Neural cell (in vitro differentiated cells): ENCODE measurements around the gene ZSWIM8. TPM values are rescaled to one million over a fixed set of nuclear protein-coding genes. Genes with fewer than 3 reads are reported as not detected.

ENCODE experiments used
- H2AFZ ChIP-seq: fragments of 200-600, 300-800 bp; sonication (generic), shearing (Covaris generic); 2 replicates; pipeline ENCODE4 v1.6.0; 2014; ENCODE audit warnings: low read depth, mild to moderate bottlenecking, antibody characterized with exemption, low read length, moderate library complexity
- H3F3A ChIP-seq: fragments of 200-600 bp; shearing (Covaris generic); 2 replicates; pipeline ENCODE4 v1.6.1; 2016; ENCODE audit warnings: mild to moderate bottlenecking, moderate library complexity, mixed read lengths, antibody characterized with exemption, low read length; ENCODE audit not compliant: insufficient read depth, poor library complexity, severe bottlenecking
- H3K27ac ChIP-seq: fragments of 200-600, 300-800 bp; sonication (generic), shearing (Covaris generic); 2 replicates; pipeline ENCODE4 v1.5.1; 2014; ENCODE audit warnings: mild to moderate bottlenecking, low read length, moderate library complexity
- H3K27me3 ChIP-seq: fragments of 300-800, 200-600 bp; sonication (generic), shearing (Covaris generic); 2 replicates; pipeline ENCODE4 v1.6.0; 2014; ENCODE audit warnings: mild to moderate bottlenecking, low read depth, low read length, moderate library complexity; ENCODE audit not compliant: insufficient read depth
- H3K36me3 ChIP-seq: fragments of 300-800, 200-600 bp; sonication (generic), shearing (Covaris generic); 2 replicates; pipeline ENCODE4 v1.5.1; 2014; ENCODE audit warnings: mild to moderate bottlenecking, antibody characterized with exemption, low read length, moderate library complexity; ENCODE audit not compliant: insufficient read depth
- H3K4me2 ChIP-seq: fragments of 300-800, 200-600 bp; sonication (generic), shearing (Covaris generic); 2 replicates; pipeline ENCODE4 v1.6.0; 2014; ENCODE audit warnings: mild to moderate bottlenecking, low read length
- H3K4me3 ChIP-seq: fragments of 300-800, 200-600 bp; sonication (generic), shearing (Covaris generic); 2 replicates; pipeline ENCODE4 v1.5.1; 2014; ENCODE audit warnings: mild to moderate bottlenecking, low read length, moderate library complexity
- H3K79me2 ChIP-seq: fragments of 200-600 bp; shearing (Covaris generic); replicated peaks from 2 replicates; pipeline ENCODE4 v1.6.0; 2014; ENCODE audit warnings: mild to moderate bottlenecking, low read length, moderate library complexity; ENCODE audit not compliant: insufficient read depth
- H3K9ac ChIP-seq: fragments of 300-800, 200-600 bp; sonication (generic), shearing (Covaris generic); 2 replicates; pipeline ENCODE4 v1.6.1; 2016; ENCODE audit warnings: mild to moderate bottlenecking, low read length, mixed read lengths
- H3K9me2 ChIP-seq: fragments of 200-600 bp; shearing (Covaris generic); 2 replicates; pipeline ENCODE4 v1.6.1; 2016; ENCODE audit warnings: mild to moderate bottlenecking, low read length, mixed read lengths; ENCODE audit not compliant: insufficient read depth
- H3K9me3 ChIP-seq: fragments of 200-600, 300-800 bp; sonication (generic), shearing (Covaris generic); 2 replicates; pipeline ENCODE4 v1.6.1; 2016; ENCODE audit warnings: mild to moderate bottlenecking, mixed run types, low read length, moderate library complexity, mixed read lengths
- H4K20me1 ChIP-seq: fragments of 200-600 bp; shearing (Covaris generic); 2 replicates; pipeline ENCODE4 v1.6.1; 2016; ENCODE audit warnings: mild to moderate bottlenecking, mixed run types; ENCODE audit not compliant: insufficient read depth
- EP300 ChIP-seq: fragments of 450-650 bp; conservative IDR thresholded peaks from 2 replicates; pipeline ENCODE4 v1.6.1; 2014; ENCODE audit warnings: antibody characterized with exemption, mild to moderate bottlenecking, moderate library complexity; ENCODE audit not compliant: poor library complexity, severe bottlenecking
- EZH2 ChIP-seq: fragments of 200-600, 300-800 bp; shearing (Covaris generic), sonication (generic); IDR thresholded peaks from 2 replicates; pipeline ENCODE4 v1.6.1; 2014; ENCODE audit warnings: antibody characterized with exemption, low read length, borderline replicate concordance, mild to moderate bottlenecking; ENCODE audit not compliant: insufficient read depth, poor library complexity, severe bottlenecking
- MXI1 ChIP-seq: fragments of 450-650 bp; conservative IDR thresholded peaks from 2 replicates; pipeline ENCODE4 v1.6.1; 2014; ENCODE audit warnings: antibody characterized with exemption, mild to moderate bottlenecking; ENCODE audit not compliant: poor library complexity, severe bottlenecking
- POLR2AphosphoS5 ChIP-seq: IDR thresholded peaks from 2 replicates; pipeline ENCODE4 v1.6.1; 2012
- RAD21 ChIP-seq: fragments of 450-650 bp; conservative IDR thresholded peaks from 2 replicates; pipeline ENCODE4 v1.6.1; 2014; ENCODE audit warnings: antibody characterized with exemption, mild to moderate bottlenecking, moderate library complexity
- SMC3 ChIP-seq: fragments of 450-650 bp; conservative IDR thresholded peaks from 2 replicates; pipeline ENCODE4 v1.6.1; 2014; ENCODE audit warnings: antibody characterized with exemption, mild to moderate bottlenecking, moderate library complexity; ENCODE audit not compliant: poor library complexity
- TAF1 ChIP-seq: IDR thresholded peaks from 2 replicates; pipeline ENCODE4 v1.6.1; 2012; ENCODE audit warnings: low read depth
- polyA plus RNA-seq: library from polyadenylated mRNA; depleted of rRNA; stranded (reverse); fragments of >200 nt; gene quantifications from 2 replicates; pipeline ENCODE4 v1.2.3, GENCODE V29; 2014
- TF ChIP-seq, protein P1 (sequence below): fragments of 450-650 bp; IDR thresholded peaks from 2 replicates; pipeline ENCODE4 v1.5.1; 2014; ENCODE audit warnings: antibody characterized with exemption, mild to moderate bottlenecking, moderate library complexity; ENCODE audit not compliant: poor library complexity, severe bottlenecking
- TF ChIP-seq, protein P2 (sequence below): IDR thresholded peaks from 2 replicates; pipeline ENCODE4 v1.6.1; 2012; ENCODE audit warnings: borderline replicate concordance

Gene ZSWIM8
- polyA plus RNA-seq, 1 donor from 2014 or later = 69.1 TPM

DNA sequence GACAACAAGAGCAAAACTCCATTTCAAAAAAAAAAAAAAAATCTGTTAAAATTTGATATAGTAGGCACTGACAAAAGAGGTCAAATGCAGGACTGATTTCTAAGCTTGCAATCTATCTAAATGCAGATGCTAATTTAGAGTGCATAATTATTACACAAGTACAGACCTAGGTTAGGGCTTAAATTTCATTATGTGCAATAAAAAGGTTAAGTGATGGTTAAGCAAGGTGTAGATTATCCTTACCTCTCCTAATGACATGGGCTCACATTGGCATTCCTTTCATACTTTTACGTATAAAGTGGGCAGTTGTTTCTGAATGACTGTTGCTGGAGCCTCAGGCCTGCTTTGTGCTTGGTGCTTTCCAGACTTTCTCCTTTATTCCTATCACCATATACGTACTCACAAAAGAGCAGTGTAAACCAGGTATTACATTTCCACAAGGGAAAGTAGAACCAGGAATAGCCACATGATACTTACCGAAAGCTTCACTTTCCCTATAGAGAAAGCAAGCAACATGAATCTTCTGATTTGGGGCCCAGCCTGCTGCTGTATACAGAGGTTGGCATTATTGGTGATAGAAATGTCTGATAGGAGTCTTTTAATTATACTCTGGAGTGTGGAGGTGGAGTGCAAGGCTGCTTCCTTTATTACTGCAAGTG lies 5.7 kb upstream of the ZSWIM8 start:
- Histone ChIP-seq H3K27ac (no peak overlapping the region), H3K4me3 (no peak overlapping the region), H3K79me2 (peaks cover 47% of the 10 kb centered on the region), H3K36me3 (no peaks in the 10 kb centered on the region), H3K27me3 (no peaks in the 10 kb centered on the region), H3K9me2 (no peaks in the 10 kb centered on the region), H3K9ac (no peak overlapping the region), H4K20me1 (no peaks in the 10 kb centered on the region), H3K9me3 (no peaks in the 10 kb centered on the region), H2AFZ (no peak overlapping the region), H3K4me2 (no peak overlapping the region), H3F3A (no peaks in the 10 kb centered on the region)
- TF ChIP-seq EP300 = no peak
- TF ChIP-seq POLR2AphosphoS5 = no peak
- TF ChIP-seq, protein P1, sequence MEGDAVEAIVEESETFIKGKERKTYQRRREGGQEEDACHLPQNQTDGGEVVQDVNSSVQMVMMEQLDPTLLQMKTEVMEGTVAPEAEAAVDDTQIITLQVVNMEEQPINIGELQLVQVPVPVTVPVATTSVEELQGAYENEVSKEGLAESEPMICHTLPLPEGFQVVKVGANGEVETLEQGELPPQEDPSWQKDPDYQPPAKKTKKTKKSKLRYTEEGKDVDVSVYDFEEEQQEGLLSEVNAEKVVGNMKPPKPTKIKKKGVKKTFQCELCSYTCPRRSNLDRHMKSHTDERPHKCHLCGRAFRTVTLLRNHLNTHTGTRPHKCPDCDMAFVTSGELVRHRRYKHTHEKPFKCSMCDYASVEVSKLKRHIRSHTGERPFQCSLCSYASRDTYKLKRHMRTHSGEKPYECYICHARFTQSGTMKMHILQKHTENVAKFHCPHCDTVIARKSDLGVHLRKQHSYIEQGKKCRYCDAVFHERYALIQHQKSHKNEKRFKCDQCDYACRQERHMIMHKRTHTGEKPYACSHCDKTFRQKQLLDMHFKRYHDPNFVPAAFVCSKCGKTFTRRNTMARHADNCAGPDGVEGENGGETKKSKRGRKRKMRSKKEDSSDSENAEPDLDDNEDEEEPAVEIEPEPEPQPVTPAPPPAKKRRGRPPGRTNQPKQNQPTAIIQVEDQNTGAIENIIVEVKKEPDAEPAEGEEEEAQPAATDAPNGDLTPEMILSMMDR = no peak
- no peak for TF ChIP-seq TAF1
- no peak for TF ChIP-seq SMC3
- TF ChIP-seq, protein P2, sequence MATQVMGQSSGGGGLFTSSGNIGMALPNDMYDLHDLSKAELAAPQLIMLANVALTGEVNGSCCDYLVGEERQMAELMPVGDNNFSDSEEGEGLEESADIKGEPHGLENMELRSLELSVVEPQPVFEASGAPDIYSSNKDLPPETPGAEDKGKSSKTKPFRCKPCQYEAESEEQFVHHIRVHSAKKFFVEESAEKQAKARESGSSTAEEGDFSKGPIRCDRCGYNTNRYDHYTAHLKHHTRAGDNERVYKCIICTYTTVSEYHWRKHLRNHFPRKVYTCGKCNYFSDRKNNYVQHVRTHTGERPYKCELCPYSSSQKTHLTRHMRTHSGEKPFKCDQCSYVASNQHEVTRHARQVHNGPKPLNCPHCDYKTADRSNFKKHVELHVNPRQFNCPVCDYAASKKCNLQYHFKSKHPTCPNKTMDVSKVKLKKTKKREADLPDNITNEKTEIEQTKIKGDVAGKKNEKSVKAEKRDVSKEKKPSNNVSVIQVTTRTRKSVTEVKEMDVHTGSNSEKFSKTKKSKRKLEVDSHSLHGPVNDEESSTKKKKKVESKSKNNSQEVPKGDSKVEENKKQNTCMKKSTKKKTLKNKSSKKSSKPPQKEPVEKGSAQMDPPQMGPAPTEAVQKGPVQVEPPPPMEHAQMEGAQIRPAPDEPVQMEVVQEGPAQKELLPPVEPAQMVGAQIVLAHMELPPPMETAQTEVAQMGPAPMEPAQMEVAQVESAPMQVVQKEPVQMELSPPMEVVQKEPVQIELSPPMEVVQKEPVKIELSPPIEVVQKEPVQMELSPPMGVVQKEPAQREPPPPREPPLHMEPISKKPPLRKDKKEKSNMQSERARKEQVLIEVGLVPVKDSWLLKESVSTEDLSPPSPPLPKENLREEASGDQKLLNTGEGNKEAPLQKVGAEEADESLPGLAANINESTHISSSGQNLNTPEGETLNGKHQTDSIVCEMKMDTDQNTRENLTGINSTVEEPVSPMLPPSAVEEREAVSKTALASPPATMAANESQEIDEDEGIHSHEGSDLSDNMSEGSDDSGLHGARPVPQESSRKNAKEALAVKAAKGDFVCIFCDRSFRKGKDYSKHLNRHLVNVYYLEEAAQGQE = no peak
- TF ChIP-seq EZH2 = no peak
- no peak for TF ChIP-seq MXI1
- TF ChIP-seq RAD21 = no peak

DNA sequence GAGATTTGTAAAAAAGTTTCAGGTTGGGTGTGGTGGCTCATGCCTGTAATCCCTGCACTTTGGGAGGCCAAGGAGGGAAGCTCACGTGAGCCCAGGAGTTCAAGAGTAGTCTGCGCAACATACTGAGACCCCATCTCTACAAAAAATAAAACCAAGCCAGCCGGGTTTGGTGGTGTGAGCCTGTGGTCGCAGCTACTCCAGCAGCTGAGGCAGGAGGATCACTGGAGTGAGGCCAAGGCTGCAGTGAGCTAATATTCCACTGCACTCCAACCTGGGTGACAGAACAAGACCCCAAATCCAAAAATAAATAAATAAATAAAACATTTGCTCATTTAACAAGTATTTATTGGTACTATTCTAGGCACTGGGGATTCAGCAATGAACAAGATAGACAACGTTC lies 5.1 kb upstream of the ZSWIM8 start:
- Histone ChIP-seq H2AFZ (no peak overlapping the region), H3K9ac (no peak overlapping the region), H3K9me3 (no peaks in the 10 kb centered on the region), H3K27me3 (no peaks in the 10 kb centered on the region), H3K4me3 (peak overlapping the region; percentile 71), H3K4me2 (peak overlapping the region; percentile 94), H3K36me3 (no peaks in the 10 kb centered on the region), H3K27ac (no peak overlapping the region), H3F3A (no peaks in the 10 kb centered on the region), H3K79me2 (peaks cover 43% of the 10 kb centered on the region), H4K20me1 (no peaks in the 10 kb centered on the region), H3K9me2 (no peaks in the 10 kb centered on the region)
- TF ChIP-seq RAD21 = no peak
- TF ChIP-seq EZH2 = no peak
- TF ChIP-seq MXI1 = no peak
- no peak for TF ChIP-seq SMC3
- TF ChIP-seq, protein P2 = no peak
- TF ChIP-seq POLR2AphosphoS5 = no peak
- TF ChIP-seq, protein P1 = no peak
- no peak for TF ChIP-seq TAF1
- no peak for TF ChIP-seq EP300
